AG20443 (cell line): ENCODE measurements around the gene AKAP13.
A peak's percentile ranks its signal among the peaks of the same experiment; 100 is the strongest.
"Not testable (repeated sequence)": the region's sequence is repeated elsewhere in the genome, so short reads cannot be mapped to it uniquely, and the experiment has no call there.

ENCODE experiments used
- DNase-seq: peaks from one replicate; pipeline ENCODE4 v3.0.0; 2012; ENCODE audit warnings: low spot score, mixed read lengths

Gene AKAP13

GRCh38 chr15:85412956-85413854 lies 32.8 kb downstream of the AKAP13 start:
- DNase-seq = peak; percentile 82

DNA sequence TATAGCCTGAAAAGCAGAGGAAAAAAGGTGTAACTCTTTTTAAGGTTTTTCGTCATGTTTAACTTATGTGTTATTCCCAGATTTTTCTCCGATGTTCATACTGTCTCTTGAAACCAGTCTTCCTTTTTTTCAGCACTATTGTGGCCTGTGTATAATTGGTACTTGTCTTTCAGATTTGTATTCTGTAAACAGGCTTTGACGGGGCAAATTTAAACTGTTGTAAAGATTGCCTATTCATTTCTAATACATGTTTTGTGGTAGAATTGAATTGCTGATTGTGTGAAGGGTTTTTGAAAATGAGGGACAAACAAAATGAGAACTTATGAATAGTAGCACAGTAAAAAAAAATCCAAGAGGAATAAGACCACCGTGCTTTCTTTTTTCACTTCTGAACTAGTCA lies 33.6 kb downstream of the AKAP13 start:
- DNase-seq = no peak

GRCh38 chr15:85414495-85414894 lies 34.1 kb downstream of the AKAP13 start:
- DNase-seq = no peak

DNA sequence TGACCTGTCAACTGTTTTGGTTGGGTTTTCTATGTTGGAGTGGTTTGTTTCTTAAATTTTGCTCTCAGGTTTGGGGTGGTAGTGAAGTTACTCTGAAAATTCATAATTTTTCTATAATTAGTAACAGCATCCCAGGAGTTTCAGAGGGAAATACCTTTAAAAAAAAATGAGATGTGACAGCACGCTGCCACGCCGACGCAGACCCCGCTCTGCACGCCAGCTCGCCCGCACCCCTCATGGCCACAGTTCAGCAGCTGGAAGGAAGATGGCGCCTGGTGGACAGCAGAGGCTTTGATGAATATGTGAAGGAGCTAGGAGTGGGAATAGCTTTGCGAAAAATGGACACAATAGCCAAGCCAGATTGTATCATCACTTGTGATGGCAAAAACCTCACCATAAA lies 34.6 kb downstream of the AKAP13 start:
- no peak for DNase-seq

DNA sequence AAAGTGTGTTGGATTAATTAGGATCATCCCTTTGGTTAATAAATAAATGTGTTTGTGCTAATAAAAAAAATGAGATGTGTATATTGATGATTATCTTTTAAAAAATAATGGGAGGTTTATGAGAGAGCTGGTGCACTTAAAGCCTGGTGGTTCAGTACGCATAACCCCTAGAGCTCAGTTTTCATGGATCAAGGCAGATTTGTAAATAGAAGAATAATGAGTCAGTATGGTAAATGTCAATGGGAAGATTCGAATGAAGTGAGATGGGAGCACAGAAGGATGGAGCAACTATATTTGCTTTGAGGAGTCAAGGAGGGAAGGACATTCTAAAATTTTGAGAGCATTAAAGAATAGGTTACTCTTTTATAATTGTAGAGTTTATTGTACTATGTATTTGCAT lies 35.4 kb downstream of the AKAP13 start:
- DNase-seq = no peak

DNA sequence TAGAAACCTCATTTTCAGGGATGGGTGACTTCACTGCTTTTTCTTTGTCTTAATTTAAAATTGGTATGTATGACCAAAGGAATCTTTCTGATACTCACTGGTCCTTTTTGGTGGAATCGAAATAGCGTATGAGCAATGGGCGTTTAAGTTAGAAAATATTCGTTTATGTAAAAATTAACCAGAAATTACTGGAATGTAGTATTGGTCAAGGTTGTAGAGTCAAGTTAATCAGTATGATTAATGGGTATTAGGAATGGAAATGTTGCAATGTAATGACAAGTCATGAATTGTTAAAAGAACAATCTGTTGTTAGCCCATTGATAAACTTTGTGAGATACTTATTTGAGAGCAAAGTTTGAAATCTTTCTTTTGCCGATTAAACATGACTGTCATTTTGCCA lies 36.9 kb downstream of the AKAP13 start:
- no peak for DNase-seq

DNA sequence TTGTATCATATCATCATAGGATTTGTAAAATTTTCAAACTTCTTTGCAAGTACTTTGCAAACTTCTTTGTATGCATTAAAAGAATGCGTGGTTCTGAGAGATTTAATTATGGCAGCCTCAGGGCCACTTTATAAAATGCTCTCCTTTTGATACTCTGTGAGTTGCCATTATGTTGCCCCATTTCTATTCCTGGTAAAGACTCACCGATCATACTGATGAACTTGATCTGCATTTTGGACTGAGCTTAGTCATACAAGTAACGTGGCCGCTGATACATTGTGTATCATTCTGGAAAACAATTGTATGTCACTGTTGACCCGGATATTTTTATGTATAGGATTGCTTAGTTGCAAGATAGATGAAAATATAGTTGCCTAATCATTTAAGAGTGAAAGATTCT lies 38.8 kb downstream of the AKAP13 start:
- no peak for DNase-seq

DNA sequence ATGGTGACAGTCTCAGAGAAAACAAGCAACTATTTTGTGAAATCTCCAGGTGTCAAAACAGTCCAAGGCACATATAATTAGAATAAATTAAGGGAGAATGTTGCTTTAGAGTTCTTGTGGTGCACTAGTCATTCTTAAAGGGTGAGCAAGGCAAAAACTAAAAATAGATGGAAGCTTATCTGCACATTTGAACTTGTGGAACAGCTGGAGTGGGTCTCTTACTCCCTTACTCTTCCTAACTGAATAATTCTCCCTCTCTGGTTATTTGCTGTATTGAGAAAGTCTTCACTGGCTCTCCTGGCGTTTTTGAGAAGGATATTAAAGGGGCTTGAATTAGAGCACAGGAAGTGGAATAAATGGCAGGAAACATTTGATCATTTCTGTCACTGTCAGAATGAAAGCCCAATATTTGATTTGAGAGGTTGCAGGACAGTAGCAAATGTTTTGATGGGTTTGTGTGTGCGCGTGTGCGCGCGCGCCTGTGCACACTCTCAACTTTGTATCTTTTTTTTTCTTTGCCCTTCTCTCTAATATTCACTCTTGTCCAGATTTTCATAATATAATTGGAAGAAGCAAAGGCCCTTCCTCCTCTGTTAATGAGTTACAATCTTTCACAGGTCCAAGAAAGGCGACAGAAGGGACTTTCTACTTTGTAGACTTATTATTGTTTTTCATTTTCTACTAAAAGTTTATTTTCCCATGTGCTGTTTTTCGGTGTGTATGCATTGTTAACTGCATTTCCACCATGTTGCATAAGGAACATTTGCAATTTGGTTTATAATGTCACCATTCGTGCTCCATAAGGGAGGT lies 40.9 kb downstream of the AKAP13 start:
- peak; percentile 19 for DNase-seq

DNA sequence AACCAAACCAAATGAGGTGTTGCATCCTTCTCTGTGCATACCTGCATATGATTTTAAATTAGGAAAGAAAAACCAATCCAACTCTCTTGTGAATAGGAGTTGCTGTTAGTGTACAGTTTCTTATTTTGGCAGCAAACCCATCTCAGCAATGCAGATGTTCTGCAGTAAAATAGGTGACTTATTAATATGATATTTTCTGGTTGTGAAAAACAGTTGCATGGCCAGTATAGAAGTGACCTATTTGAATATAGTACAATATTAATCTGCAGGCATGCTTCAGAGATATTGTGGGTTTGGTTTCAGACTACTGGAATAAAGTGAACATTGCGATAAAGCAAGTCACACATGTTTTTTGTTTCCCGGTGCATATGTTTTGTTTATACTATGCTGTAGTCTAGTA lies 42.2 kb downstream of the AKAP13 start:
- no peak for DNase-seq

DNA sequence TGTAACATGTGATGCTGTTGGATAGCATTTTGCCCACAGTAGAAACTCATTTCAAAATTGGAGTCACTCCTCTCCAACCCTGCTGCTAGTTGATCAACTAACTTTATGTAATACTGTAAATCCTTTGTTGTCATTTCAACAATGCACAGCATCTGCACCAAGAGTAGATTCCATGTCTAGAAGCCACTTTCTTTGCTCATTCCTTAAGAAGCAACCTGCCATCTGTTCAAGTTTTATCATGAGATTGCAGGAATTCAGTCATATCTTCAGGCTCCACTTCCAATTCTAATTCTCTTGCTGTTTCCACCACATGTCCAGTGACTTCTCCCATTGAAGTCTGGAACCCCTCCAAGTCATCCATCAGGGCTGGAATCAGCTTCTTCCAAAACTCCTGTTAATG lies 42.9 kb downstream of the AKAP13 start:
- DNase-seq = no peak

DNA sequence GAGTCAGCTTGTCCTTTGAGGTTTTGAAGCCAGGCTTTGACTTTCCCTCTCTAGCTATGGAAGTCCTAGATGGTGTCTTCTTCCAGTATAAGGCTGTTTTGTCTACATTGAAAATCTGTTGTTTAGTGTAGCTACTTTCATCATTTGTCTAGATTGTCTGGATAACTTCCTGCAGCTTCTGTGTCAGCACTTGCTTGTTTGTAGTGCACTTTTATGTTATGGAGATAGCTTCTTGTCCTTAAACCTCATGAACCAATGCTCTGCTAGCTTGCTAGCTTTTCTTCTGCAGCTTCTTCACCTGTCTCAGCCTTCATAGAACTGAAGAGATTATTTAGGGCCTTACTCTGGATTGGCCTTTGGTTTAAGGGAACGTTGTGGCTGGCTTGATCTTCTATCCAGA lies 43.8 kb downstream of the AKAP13 start:
- DNase-seq = no peak

GRCh38 chr15:85426481-85426880 lies 46.1 kb downstream of the AKAP13 start:
- no peak for DNase-seq

- DNase-seq = no peak
Observed at GRCh38 chr15:85427286-85428028, 47.1 kb downstream of the AKAP13 start.

DNA sequence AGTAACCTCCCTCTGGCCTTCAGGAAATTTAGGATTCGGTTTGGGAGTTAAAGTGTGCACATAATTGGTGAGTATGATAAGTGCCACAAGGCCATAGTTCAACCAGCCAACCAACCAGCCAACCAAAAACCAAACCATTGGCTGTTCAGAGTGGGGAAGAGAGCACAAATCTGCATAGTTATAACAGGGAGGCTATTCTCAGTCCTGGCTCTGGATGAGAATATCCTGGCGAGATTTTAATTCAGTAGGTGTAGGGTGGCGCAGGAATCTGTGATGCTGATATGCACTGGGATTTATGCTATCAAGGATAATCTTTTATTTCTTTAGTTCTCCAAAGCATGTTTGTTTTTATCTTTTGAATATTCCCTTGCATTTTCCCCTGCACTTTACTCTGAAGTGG lies 49.1 kb downstream of the AKAP13 start:
- DNase-seq = no peak

- DNase-seq = no peak
Observed at GRCh38 chr15:85430406-85431204, 50.2 kb downstream of the AKAP13 start.

GRCh38 chr15:85439996-85440395 lies 59.6 kb downstream of the AKAP13 start:
- no peak for DNase-seq

- DNase-seq = no peak
Observed at GRCh38 chr15:85440451-85440850, 60.0 kb downstream of the AKAP13 start.

- DNase-seq = not testable (repeated sequence)
Observed at GRCh38 chr15:85441854-85442253, 61.5 kb downstream of the AKAP13 start.

DNA sequence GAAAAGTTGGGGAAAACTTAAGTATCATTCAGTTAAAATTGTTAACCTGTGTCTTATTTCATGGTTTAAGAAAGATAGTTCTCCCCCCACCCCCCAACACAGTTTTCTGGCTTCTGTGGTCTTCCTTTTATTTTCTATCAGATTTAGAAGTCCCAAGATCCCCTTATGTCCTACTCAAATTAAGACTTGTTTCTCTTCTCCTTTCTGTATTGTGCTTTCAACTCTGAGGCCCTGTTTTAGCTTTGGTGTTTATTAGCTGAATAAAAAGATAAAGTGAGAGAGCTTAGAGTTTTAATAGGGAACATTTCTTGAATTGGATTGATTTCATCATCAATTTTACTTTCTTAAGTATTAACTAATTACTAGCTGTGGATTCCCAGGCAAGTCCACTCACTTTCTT lies 62.6 kb downstream of the AKAP13 start:
- no peak for DNase-seq

- no peak for DNase-seq
Observed at GRCh38 chr15:85443593-85444087, 63.2 kb downstream of the AKAP13 start.

- no peak for DNase-seq
Observed at GRCh38 chr15:85444122-85444745, 63.8 kb downstream of the AKAP13 start.
